Panc1 (cell line): ENCODE data around the gene PCBP2. TPM values are rescaled to one million over a fixed set of nuclear protein-coding genes. Genes with fewer than 3 reads are reported as not detected.

ENCODE experiments used
- ATAC-seq: fragments of 200-7000 bp; cut with Tn5 transposase; 2 replicates; pipeline ENCODE4 v1.9.1; 2020; ENCODE audit warnings: mild to moderate bottlenecking, moderate library complexity
- BruUV-seq: library from RNA; stranded (reverse); fragments of 400-500 nt; replicated peaks from 2 replicates; lab custom pipeline; 2021; lab: Mats Ljungman, UMichigan
- CTCF ChIA-PET: fragments of 300-600 bp; sonication (Branson Sonifier 250); formaldehyde crosslinking; loops from one replicate; lab custom pipeline; 2022; ENCODE audit warnings: antibody characterized with exemption; lab: Charles Lee
- POLR2A ChIA-PET: fragments of 300-600 bp; sonication (Branson Sonifier 250); formaldehyde crosslinking; loops from one replicate; lab custom pipeline; 2022; ENCODE audit warnings: antibody characterized with exemption; lab: Charles Lee
- DNase-seq: peaks from one replicate; pipeline ENCODE4 v3.0.0-alpha.2; 2010; ENCODE audit warnings: low read depth, low spot score
- H3K27ac ChIP-seq: 2 replicates; pipeline ENCODE4 v1.5.1; 2011; ENCODE audit warnings: mild to moderate bottlenecking, low read length, inconsistent platforms
- H3K27me3 ChIP-seq: fragments of 200-500 bp; sonication (Bioruptor generic); 2 replicates; pipeline ENCODE4 v1.6.0; 2014; ENCODE audit warnings: low read length, inconsistent platforms; ENCODE audit not compliant: control insufficient read depth, insufficient read depth
- H3K36me3 ChIP-seq: fragments of 200-500 bp; sonication (Bioruptor generic); 2 replicates; pipeline ENCODE4 v1.5.1; 2014; ENCODE audit warnings: inconsistent platforms, mild to moderate bottlenecking, low read length, moderate library complexity; ENCODE audit not compliant: control insufficient read depth, insufficient read depth
- H3K4me1 ChIP-seq: 2 replicates; pipeline ENCODE4 v1.5.1; 2011; ENCODE audit warnings: inconsistent platforms, mild to moderate bottlenecking, low read length, moderate library complexity; ENCODE audit not compliant: control insufficient read depth, insufficient read depth
- H3K4me3 ChIP-seq, 2 experiments: 2 replicates each; pipeline ENCODE4 v1.5.1; 2011 to 2012; ENCODE audit warnings: low read depth in 2 of 2, low read length in 2 of 2, mild to moderate bottlenecking in 2 of 2, inconsistent platforms in 1 of 2, moderate library complexity in 1 of 2
- H3K9me3 ChIP-seq: fragments of 200-500 bp; sonication (Bioruptor generic); 2 replicates; pipeline ENCODE4 v1.5.1; 2014; ENCODE audit warnings: low read depth, mild to moderate bottlenecking, inconsistent platforms, low read length, moderate library complexity; ENCODE audit not compliant: control insufficient read depth, insufficient read depth
- CTCF ChIP-seq: fragments of 450-650 bp; IDR thresholded peaks from 2 replicates; pipeline ENCODE4 v1.5.1; 2017; ENCODE audit warnings: mild to moderate bottlenecking
- POLR2AphosphoS5 ChIP-seq: IDR thresholded peaks from 2 replicates; pipeline ENCODE4 v1.6.1; 2012; ENCODE audit warnings: mild to moderate bottlenecking, low read depth, low read length, moderate library complexity
- REST ChIP-seq, 2 experiments: IDR thresholded peaks; 2 replicates each; pipeline ENCODE4 v1.6.1; 2011 to 2012; ENCODE audit warnings: low read depth in 2 of 2, control low read depth in 1 of 2, low read length in 1 of 2, mild to moderate bottlenecking in 1 of 2, moderate library complexity in 1 of 2; ENCODE audit not compliant: insufficient read depth in 1 of 2
- SIN3A ChIP-seq: IDR thresholded peaks from 2 replicates; pipeline ENCODE4 v1.6.1; 2012; ENCODE audit warnings: low read depth, mild to moderate bottlenecking, low read length, moderate library complexity, borderline replicate concordance; ENCODE audit not compliant: insufficient read depth
- TCF7L2 ChIP-seq: IDR thresholded peaks from 2 replicates; pipeline ENCODE4 v1.6.1; 2011; ENCODE audit warnings: mild to moderate bottlenecking, low read depth, low read length, inconsistent platforms
- in situ Hi-C: cut with HindIII; loops from 2 replicates; pipeline ENCODE4 v1.10.0; 2016; ENCODE audit warnings: low sequenced_read_pairs, low pct_unique_long_range_greater_than_20kb
- intact Hi-C: fragments of 100-400 bp; cut with micrococcal nuclease; formaldehyde crosslinking; loops from one replicate; pipeline ENCODE4 v1.10.0; 2022; ENCODE audit not compliant: unreplicated experiment
- total RNA-seq: library from RNA; stranded (reverse); gene quantifications from one replicate; pipeline ENCODE4 v1.2.1, GENCODE V29; 2021; ENCODE audit not compliant: unreplicated experiment

PCBP2 gene
- total RNA-seq, 1 experiment from 2014 or later, result 836 TPM

DNA sequence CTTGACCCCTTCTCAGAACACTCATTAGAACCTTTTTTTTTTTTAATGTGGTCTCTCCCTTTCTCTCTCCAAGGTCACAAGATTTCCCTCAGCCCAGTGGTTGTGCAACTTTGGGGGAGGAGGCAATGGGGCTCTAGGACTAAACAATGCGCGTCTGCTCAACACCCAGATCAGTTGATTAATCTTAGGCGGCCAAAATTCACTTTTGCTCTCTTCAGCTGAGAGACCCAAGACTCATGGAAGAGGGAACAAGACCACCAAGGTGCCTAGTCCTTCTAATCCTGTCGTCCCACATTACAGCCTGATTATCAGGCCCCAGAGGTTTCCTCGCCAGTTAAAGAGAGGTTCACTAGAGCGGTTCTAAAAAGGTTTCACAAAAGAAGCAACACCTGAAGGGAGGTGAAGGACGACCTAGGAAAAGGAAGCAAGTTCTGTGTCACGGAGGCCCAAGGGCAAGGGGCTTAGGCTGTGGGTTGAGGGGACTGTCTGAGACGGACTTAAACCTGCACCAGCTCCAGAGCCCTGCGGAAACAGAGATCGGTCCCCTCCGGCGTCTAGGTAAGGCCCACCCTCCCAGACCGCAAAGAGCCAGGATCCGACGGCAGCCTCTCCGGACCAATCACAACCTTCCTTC, 48.4 kb downstream of the PCBP2 start:
- BruUV-seq, result TSS peak; percentile 67

More for the DNA sequence above, 48.4 kb downstream of the PCBP2 start:
- Histone ChIP-seq H3K27me3 (no peaks in the 10 kb centered on the region), H3K4me1 (peaks cover 37% of the 10 kb centered on the region), H3K27ac (peak overlapping the region; percentile 98), H3K4me3 (peak overlapping the region; percentile 66 to 80), H3K36me3 (no peaks in the 10 kb centered on the region; the same call in 1 of the 2 replicates), H3K9me3 (no peaks in the 10 kb centered on the region)
- ATAC-seq (no peak), DNase-seq (no peak)
- no peak for TF ChIP-seq CTCF
- TF ChIP-seq TCF7L2, result 0 out of 2 replicates have a peak, but pooled peaks have one; percentile 37
- peak; percentile 43; the same call in 1 of the 2 replicates for TF ChIP-seq POLR2AphosphoS5
- no peak for TF ChIP-seq REST (IDR thresholded peaks at IDR 0.05; ENCODE audit: insufficient read depth in 1 of 2, low read depth in 2 of 2, low read length in 1 of 2)
- TF ChIP-seq SIN3A, result no peak
- in situ Hi-C loops (no loop called here), intact Hi-C loops (no loop called here)
- ChIA-PET POLR2A (interaction anchor here (0.5 to 1.2 kb wide), 7 partner anchors 15 to 708 kb away, joined by 3 to 6 read pairs (median 3); no protein-coding TSS in a partner anchor), CTCF (interaction anchor here (0.7 kb wide), 1 partner anchor 18 kb away, joined by 6 read pairs; no protein-coding TSS in a partner anchor)
